T-helper 1 cell (primary cell): ENCODE data around the gene NKX2-3.

Experiments
- DNase-seq, 5 donors: peaks; one replicate each; pipeline ENCODE4 v3.0.0-alpha.2; 2012 to 2020

The NKX2-3 gene

DNA sequence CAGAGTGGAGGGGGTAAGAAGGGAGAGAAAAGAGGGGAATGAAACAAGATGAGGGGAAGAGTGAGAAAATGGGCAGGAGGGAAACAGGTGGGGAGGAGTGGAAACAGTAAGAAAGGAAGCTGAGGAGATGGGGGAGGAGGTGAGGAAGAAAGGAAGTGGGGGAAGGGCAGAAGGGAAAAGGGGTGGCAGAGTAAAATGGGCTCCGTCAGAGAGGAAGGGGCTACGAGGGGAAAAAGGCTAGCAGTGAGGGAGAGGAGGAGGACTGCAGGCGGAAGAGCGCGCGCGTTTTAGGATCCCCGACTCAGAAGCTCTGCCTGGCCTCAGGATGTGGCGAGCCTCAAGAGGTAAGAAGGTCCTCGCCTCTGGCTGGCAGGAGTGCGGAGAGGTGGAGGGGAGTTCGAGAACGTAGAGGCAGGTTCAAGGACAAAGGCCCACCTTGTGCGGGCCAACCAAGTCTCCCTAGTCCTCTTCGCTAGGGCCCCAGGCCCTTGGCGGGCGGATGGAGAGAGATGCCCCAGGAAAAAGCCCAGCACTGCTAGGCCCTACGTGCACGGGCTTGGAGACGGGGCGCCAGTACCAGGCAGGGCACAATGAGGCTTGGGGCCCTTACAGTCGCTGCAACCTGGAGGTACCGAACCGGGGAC is 5.8 kb upstream of the NKX2-3 start:
- no peak for DNase-seq

DNA sequence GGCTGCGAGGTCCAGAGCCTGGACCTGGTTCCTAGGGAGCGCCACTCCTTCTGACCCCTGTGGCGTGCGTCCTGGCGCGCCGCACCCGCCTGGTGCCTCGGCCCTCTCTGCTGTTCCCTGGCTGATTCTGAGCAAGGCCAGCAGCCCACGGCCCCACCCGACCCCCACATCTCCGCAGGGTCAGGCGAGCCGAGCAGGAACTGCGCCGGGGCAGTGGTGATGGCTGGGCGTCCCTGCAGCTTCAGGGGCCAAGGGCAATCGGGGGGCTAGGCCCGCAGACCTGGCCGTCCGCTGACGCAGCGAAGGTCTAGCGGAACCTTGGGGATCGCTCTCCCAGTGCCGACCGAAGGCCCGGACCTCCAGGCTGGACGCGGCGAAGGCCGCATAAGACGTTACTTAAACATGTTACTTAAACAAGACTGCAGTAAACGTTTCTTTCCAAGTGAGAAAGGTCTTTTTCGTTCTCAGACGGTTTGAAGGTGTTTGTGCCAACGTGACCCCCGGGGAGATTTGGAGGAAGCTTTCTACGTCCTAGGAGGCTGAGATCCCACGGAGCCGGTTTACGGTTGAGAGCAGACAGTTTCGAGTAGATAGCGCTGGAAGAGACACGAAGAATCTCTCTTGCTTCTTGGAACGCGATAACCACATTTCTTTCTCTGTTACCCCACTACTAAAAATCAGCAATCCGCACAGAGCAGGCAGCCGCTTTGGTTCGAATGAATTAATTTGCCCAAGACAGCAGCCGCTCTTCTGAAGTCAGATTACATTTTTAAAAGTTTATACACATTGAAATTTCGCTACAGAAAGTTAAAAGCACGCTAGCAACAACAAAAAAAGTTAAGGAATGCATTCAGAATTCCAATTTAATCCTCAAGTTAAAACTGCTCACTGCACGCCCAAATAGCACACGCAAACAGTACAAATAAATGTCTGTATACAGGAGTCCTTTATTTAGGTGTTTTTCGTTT is 4.9 kb upstream of the NKX2-3 start:
- DNase-seq: no peak

DNA sequence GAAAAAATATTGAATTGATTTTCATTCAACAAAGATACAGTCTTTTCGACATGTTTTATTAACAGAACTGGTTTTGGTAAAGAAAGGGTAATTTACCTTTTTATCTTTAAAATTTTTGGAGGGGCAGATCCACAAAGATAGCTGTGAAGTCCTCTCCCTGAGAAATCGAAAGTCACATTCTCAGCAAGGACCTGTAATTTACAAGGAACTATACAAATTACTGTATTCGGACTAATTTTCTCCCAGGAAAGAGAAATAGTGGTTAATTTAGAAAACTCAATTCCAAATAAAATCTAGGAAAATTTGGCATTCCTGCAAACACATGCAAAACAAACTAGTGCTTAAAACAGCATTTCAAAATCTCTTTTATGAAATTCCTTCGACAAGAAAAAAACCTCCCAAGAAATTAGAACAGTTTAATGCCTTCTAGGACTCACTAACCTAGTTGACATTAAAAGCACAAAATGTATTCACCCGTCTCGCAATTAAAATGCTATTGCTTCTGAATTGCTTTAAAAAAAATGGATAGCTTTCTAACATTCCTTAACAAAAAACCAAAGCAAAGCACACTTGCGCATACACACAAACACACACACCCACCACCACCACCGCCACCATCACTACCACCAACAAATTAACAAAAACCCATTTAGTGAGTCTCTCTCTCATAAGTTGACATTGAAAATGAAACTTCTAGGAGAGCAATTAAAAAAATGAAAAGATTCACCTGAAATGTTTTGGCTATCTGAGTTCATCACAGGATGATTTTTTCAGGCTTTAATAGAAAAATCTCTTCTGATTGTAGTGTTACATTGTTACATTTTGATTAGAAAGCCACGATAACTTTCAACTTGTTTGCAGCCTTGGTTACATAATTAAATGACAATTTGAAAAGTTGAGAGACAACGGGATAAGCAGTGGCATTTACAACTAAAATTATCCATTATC is 4.0 kb upstream of the NKX2-3 start:
- DNase-seq: no peak

DNA sequence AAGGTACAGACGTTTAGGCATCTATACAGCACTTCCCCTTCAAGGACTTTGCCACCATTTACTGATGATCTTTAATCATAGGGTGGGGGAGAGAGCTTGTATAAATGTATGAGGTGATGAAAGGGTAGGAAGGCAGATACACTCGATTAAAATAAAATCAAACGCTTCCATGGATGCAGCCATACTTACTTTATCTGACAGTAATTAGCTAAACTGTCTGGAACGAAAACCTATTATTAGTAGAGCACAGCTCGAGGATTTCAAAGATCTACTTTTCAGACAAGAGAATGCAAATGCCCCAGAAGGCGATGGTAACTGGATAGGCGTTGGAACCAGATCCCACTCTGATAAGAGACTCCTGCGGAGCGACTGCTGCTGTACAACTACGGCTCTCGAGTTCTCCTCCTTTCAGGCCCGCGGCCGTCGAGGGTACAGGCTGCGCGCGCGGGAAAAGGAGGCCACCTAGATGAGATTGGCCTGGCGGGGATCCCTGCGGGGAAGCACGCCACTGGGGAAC is 3.1 kb upstream of the NKX2-3 start:
- DNase-seq: no peak

DNA sequence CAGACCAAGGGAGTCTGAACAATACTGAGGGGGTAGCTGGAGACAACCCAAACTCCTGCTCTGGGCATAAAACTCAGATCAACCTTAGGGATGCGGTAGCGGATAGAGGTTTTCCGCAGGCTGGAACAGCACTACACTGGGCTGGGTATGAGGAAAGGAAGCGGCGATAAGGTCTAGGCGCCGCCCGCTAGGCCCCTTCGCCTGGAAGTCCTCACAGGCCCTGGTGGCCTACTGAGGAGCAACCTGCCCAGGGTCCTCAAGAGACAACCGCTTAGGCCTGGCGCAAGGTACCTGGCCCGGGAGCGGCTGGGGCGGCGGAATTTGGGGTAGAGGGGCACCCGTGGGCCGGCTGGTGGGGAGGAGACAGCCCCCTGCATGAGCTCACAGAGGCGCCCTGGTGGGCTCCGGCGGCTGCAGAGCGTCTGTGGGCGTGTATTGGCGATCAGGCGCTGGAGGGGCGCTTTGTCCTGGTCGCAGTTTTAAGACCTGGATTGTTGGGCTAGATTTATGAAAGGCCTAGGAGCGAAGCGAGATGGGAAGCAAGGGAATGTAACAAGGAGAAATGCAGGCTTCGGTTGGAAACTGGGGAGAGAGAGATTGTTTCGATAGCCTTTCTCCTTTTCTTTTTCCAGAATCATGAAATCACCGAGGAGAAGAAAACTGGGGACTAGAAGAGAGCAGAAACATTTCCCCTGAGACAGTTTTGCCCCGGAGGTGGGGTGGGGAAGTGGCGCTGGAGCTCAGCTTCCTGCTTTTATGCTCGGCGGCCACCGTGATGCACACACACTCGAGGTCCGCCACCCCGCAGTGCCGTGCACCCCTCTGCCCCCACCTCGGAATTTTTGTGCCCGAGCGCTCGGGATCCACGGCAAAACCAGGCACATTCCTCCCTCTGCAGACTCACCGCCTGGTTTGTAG is 2.4 kb upstream of the NKX2-3 start:
- no peak for DNase-seq

DNA sequence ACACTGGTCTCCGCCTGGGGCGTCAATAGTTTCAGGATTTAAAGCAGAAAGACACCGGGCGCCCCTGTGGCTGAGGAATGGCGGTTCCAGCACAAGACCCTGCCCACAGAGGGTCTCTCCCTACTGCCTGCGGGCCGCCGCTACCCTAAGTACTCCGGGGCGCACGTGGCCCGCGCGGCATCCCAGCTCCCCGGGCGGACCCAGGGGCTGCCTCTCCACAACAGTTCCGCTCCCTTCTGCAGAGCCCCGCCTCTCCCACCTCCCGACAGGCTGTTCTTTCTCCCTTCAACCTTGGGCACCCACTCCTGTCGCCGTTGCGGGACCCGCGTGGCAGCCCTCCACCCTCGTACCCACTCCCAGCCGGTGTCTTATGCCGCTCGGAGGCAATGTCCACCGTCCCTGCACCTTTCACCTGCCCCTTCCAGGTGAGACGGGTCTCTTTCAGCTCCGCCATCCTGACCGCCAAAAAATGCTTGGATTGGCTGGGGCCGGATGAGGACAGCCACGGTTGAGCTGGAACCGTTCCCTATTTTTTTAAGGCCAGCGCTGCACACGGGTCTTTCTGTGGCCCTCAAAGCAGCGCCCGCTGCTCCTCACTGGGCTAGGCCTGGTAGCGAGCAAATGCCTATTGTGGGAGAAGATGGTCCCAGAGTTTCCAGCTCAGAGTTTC is 1.6 kb upstream of the NKX2-3 start:
- DNase-seq: no peak

DNA sequence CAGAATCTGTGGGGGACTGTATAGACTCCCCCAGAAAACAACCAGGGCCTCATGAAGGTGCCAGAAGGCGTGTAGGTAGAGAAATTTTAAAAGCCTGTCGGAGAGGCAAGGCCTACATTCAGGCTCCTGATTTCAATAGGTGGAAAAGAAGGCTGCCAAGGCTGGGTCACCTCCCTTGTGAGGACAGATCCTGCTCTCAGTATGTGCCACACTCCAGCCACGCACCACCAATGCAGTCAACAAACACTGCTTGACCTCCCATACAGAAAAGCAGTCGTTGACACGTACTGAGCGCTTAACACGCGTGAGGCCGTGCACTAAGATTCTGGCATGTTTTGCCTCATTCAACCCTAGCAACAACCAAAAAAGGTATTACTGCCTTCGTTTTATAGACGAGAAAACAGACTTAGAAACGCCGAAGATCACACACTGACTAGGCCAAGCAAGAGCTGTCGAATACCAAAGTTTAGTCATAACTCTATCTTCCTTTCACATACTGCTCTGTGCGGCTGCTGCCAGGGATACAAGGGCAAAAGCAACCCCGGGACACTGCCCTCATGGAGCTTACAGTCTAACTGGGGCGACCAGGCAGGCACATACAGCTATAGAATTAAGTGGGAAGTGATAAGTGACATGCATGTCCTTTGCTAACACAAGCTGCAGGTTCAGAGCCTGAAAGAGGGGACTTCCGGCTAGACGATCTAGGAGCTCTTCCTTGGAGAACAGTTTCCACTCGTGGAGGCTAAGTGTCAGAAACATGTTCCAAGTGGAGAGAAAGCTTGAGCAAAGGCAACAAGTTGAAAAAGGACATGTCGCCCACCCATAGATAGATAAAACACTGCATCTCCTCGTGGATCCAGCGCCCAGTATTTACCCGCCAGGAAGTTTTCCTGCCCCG is 797 bp upstream of the NKX2-3 start:
- no peak for DNase-seq

DNA sequence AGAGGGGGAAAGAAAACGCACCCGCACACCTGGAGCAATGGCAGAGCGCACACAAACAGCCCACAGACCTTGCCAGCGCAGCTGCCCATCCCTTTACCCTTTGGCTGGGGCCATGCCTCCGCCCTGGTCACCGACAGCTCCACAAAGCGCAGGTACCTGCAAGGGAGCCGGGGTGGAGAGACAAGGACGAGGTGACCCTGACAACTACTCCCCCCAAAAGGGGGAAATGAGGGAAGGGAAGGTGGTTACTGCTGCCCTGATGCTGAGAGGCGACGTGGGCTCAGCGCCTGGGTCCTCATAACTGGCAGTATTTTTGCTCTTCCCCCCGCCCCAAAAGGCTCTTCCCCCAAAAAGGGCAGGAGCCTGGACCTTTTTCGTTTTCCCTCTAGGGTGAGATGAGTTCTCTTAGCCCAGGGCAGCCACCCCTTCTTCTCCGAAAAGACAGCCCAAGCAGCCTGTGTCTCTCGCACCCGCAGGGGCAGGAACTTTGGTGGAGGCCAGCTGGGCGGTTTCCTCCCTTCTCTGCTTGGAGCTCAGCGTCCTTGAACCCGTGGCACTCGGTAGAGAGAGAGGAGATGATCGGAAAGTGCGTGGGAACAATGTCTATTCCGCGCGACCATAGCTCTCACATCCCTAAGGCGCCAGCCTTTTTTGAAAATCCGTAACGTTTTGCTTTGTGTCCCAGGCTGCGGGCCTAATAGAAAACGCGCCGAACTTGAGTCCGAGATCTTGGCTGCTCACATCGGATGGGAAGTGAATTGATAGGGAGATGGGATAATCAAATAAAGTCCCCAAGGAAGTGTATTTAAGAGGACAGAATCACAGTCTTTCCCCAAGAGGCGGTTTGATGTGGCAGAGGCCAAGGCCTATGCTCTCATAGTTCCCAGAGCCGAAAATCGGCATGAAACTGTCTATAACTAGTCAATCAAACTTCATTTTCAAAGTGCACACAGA is 1.0 kb downstream of the NKX2-3 start:
- DNase-seq: no peak

DNA sequence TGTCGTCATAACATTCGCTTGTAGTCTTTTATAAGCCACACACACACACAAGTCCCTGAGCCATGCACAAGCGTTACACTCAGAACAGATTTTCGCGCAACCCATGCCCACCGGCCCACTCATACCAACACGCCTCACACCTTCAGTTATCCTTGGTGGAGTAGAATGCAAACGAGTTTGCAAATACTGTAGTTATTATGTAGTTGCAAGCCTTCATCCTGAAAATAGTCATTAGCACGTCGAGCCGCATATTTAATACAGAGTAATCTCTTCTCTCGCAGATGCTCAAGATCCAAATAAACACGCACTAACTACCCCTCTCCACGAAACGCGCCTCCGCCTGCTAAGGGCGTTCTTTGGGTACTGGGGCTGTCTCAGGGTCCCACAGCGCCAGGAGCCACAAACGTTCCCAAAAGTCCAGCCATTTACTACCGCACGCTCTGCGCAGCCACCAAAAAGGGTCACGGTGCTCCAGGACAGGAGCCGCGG is 1.8 kb downstream of the NKX2-3 start:
- no peak for DNase-seq

DNA sequence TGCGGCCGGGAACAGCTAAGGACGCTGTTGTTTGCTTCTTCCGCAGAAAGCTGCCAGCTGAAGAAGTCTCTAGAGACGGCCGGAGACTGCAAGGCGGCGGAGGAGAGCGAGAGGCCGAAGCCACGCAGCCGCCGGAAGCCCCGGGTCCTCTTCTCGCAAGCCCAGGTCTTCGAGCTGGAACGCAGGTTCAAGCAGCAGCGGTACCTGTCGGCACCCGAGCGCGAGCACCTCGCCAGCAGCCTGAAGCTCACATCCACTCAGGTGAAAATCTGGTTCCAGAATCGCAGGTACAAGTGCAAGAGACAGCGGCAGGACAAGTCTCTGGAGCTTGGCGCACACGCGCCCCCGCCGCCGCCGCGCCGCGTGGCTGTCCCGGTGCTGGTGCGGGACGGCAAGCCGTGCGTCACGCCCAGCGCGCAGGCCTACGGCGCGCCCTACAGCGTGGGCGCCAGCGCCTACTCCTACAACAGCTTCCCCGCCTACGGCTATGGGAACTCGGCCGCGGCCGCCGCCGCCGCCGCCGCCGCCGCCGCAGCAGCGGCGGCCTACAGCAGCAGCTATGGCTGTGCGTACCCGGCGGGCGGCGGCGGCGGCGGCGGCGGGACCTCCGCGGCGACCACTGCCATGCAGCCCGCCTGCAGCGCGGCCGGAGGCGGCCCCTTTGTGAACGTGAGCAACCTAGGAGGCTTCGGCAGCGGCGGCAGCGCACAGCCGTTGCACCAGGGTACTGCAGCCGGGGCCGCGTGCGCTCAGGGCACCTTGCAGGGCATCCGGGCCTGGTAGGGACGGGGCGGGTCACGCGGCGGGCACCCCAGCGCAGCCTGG is 2.4 kb downstream of the NKX2-3 start:
- DNase-seq: peak in 1 of 5 donors; percentile 23

DNA sequence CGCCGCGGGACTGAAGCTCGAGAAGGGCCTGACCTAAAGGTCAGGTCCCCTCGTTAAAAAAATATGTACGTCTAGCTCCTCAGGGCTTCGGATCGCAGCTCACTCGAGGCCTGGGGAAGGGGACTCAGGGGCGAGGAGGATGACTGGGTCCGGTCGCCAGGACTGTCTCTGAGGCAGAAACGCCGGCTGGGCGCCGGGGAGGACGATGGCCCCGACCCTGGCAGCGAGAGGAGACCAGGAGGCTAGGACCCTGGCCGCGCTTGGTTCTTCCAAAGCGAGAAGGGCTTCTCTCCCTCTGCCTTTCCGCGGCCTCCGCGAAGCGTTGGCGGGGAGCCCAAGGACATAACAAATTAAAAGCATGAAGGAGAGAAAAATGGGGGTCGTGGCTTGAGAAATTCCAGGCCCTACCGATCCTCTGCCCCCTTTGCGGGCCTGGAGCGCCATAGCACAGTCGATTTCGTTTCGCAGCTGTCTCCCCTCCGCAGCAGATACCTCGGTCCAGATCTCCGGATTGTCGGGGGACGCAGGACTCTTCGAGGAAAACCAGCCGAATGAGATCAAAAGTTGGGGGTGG is 3.1 kb downstream of the NKX2-3 start:
- DNase-seq: no peak

DNA sequence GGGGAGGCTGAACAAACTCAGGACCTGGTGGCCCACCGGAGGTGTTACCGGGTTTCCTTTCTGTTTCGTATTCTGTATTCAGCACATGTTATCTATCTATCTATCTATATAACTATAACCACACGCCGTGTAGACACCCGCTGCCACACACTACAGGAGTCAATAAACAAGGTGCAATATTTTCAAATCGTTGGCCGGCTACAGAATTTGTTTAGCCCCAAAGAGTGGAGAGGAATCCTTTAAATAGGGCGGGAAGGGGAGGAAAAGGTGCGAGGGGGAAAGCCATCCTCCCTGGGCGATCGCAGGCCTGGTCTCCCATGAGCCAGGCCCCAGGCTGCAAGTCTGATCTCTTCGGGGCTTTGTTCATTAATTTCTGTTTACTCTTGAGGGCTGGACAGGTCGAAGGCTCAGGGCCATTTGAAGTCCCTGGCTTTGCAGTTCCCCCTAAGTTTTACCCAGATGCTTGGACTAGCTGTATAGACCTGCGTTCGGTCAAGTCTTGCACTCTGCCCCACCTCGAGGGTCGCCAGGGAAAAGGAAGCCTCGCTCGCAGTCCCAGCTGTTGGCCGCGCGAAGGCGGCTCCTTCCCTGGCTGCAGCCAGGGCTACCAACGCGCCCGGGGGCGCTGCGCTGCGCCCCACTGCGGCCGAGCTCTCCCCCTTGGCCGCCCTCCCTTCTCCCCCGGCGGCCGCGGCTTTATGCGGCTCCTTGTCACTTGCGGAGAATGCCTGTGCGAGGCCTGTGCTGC is 3.8 kb downstream of the NKX2-3 start:
- no peak for DNase-seq

DNA sequence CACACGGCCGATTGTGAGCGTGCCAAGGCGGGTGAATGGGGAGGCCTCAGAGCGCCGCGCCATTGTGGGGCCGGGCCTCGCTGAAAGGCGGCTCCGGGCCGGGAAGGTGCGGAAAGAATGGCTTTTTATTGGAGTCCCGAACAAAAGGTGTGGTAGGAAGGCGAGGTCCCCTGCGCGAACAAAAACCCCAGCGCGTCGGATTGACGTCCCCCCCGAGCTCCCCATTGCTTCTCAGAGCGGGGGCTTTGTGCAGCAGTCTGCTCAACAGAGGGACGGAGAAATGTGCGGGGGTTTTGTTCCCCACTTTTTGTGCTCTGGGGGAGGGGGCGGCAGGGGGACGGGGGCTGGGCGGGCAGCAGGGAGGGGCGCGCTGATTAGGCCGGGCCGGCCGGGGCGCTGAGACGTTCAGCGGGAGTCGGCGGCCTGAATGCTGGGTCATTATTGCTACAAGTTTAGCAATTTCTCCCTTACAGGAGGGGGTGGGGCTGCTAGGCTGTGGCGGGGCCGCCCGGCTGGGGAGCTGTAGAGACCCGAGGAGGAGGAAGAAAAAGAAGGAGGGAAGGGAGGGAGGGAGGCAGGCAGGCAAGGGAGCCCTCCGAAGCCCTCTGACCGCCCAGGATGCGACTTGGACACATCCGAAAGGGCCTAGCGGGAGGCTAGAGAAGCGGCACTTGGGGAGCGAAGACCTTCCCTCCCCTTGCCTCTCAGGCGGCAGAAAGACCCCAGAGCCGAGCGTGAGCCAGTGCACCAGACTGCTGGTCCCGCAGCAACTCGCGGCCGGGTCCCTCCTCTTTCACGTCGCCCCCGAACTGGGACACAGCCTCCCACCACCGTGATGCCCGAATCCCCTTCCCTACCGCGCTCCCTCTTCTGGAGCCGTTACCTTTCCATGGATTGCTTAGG is 4.6 kb downstream of the NKX2-3 start:
- DNase-seq: no peak

DNA sequence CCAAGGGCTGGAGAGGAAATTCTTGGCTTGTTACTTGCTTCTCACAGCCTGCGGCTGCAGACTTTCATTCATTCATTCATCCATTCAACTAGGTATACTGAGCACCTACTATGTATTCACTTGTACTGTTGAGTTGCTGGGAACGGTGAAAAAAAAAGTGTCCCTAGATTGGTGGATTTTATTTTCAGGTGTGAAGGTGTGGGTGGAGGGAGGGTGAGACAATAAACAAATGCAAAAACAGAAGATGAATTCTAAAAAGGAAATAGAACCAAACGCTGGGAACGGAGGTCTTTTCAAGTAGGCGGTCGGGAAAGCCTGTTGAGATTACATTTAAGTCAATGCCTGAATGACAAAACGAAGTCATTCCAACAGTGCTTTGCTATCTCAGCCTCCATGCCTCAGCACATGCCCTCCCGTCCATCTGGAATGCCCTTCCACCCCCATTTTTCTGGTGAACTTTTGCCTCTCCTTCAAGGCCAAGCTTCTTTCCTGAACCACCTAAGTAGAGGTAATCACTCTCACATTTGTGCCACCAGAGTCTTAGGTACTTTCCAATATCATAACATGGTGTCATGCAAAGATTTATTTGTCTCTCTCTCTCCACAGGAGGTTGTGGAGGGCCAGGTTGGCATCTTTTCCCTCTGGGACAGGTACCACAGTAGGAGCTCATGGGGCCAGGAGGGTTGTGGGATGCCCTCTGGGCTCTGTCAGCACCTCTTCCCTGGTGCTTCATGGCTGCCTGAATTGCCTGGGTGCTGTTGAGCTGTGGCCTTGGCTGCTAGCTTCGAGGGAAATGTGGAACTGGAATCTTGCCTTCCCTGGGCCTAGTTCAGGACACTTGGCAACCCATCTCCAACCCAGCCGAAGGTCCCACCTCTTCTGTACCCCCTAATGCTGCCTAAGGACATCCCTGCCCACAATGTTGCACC is 5.5 kb downstream of the NKX2-3 start:
- no peak for DNase-seq
